H9 (cell line): Measurements from ENCODE around the gene PTPRR. TPM values are rescaled to one million over a fixed set of nuclear protein-coding genes. Genes with fewer than 3 reads are reported as not detected.

ENCODE experiments used
- DNase-seq: peaks from one replicate; pipeline ENCODE4 v3.0.0-alpha.2; 2017
- H2AFZ ChIP-seq: one replicate; pipeline ENCODE4 v1.6.1; 2013; ENCODE audit warnings: mild to moderate bottlenecking, low read length, control low read depth, moderate library complexity
- H2AK5ac ChIP-seq: 2 replicates; pipeline ENCODE4 v1.6.1; 2013; ENCODE audit warnings: low read length, control low read depth, mixed read lengths; ENCODE audit not compliant: insufficient read length
- H2BK120ac ChIP-seq: one replicate; pipeline ENCODE4 v1.6.1; 2013; ENCODE audit warnings: low read depth, mild to moderate bottlenecking, low read length, control low read depth, inconsistent platforms; ENCODE audit not compliant: poor library complexity, severe bottlenecking
- H2BK12ac ChIP-seq: 2 replicates; pipeline ENCODE4 v1.6.1; 2013; ENCODE audit warnings: low read length, control low read depth, mixed read lengths, low read depth; ENCODE audit not compliant: insufficient read length
- H2BK15ac ChIP-seq: 2 replicates; pipeline ENCODE4 v1.6.1; 2013; ENCODE audit warnings: low read depth, low read length, control low read depth
- H2BK20ac ChIP-seq: one replicate; pipeline ENCODE4 v1.6.1; 2013; ENCODE audit warnings: low read depth, mild to moderate bottlenecking, low read length, control low read depth, inconsistent platforms; ENCODE audit not compliant: poor library complexity, severe bottlenecking
- H2BK5ac ChIP-seq: 2 replicates; pipeline ENCODE4 v1.6.1; 2013; ENCODE audit warnings: low read length, control low read depth, mixed read lengths; ENCODE audit not compliant: insufficient read length
- H3K14ac ChIP-seq: 2 replicates; pipeline ENCODE4 v1.6.1; 2013; ENCODE audit warnings: low read length, control low read depth; ENCODE audit not compliant: insufficient read depth
- H3K18ac ChIP-seq: 2 replicates; pipeline ENCODE4 v1.6.1; 2013; ENCODE audit warnings: low read depth, mild to moderate bottlenecking, mixed read lengths, low read length, control low read depth; ENCODE audit not compliant: insufficient read length
- H3K23ac ChIP-seq: 2 replicates; pipeline ENCODE4 v1.6.1; 2013; ENCODE audit warnings: low read length, control low read depth, mixed read lengths, low read depth; ENCODE audit not compliant: insufficient read length
- H3K23me2 ChIP-seq: 2 replicates; pipeline ENCODE4 v1.6.1; 2013; ENCODE audit warnings: low read depth, mild to moderate bottlenecking, mixed read lengths, low read length, control low read depth; ENCODE audit not compliant: insufficient read length, poor library complexity, severe bottlenecking
- H3K27ac ChIP-seq: 2 replicates; pipeline ENCODE4 v1.5.1; 2013; ENCODE audit warnings: low read length, control low read depth, mixed read lengths, low read depth; ENCODE audit not compliant: insufficient read length
- H3K27me3 ChIP-seq: 2 replicates; pipeline ENCODE4 v1.6.1; 2013; ENCODE audit warnings: low read length, control low read depth, inconsistent platforms; ENCODE audit not compliant: insufficient read depth
- H3K4ac ChIP-seq: 2 replicates; pipeline ENCODE4 v1.6.1; 2013; ENCODE audit warnings: low read depth, mild to moderate bottlenecking, control low read depth, inconsistent platforms, low read length, moderate library complexity
- H3K4me1 ChIP-seq: 2 replicates; pipeline ENCODE4 v1.6.1; 2013; ENCODE audit warnings: low read length, control low read depth, inconsistent platforms; ENCODE audit not compliant: insufficient read depth
- H3K4me2 ChIP-seq: 2 replicates; pipeline ENCODE4 v1.6.1; 2013; ENCODE audit warnings: low read length, control low read depth, mixed read lengths; ENCODE audit not compliant: insufficient read length, insufficient read depth
- H3K56ac ChIP-seq: 2 replicates; pipeline ENCODE4 v1.6.1; 2013; ENCODE audit warnings: low read depth, mild to moderate bottlenecking, mixed read lengths, low read length, control low read depth; ENCODE audit not compliant: insufficient read length
- H3K79me1 ChIP-seq: 2 replicates; pipeline ENCODE4 v1.6.1; 2013; ENCODE audit warnings: low read depth, mild to moderate bottlenecking, moderate library complexity, low read length, control low read depth, inconsistent platforms; ENCODE audit not compliant: insufficient read depth, poor library complexity, severe bottlenecking
- H3K79me2 ChIP-seq: 2 replicates; pipeline ENCODE4 v1.6.1; 2013; ENCODE audit warnings: low read length, control low read depth, inconsistent platforms; ENCODE audit not compliant: insufficient read depth
- H3K9ac ChIP-seq: 2 replicates; pipeline ENCODE4 v1.6.1; 2013; ENCODE audit warnings: low read length, control low read depth, mixed read lengths; ENCODE audit not compliant: insufficient read length; ENCODE audit errors: extremely low read depth
- H3K9me3 ChIP-seq: one replicate; pipeline ENCODE4 v1.6.1; 2013; ENCODE audit warnings: low read depth, low read length, inconsistent platforms; ENCODE audit not compliant: control insufficient read depth
- H3T11ph ChIP-seq: one replicate; pipeline ENCODE4 v1.6.1; 2013; ENCODE audit warnings: mild to moderate bottlenecking, low read length, control low read depth, inconsistent platforms
- H4K20me1 ChIP-seq: one replicate; pipeline ENCODE4 v1.6.1; 2013; ENCODE audit not compliant: control insufficient read depth, insufficient read length, insufficient read depth
- H4K5ac ChIP-seq: 2 replicates; pipeline ENCODE4 v1.6.1; 2013; ENCODE audit warnings: low read depth, mild to moderate bottlenecking, mixed read lengths, low read length, control low read depth; ENCODE audit not compliant: insufficient read length
- H4K8ac ChIP-seq: replicated peaks from 2 replicates; pipeline ENCODE4 v1.6.1; 2013; ENCODE audit warnings: low read length, control low read depth, mixed read lengths, low read depth; ENCODE audit not compliant: insufficient read length
- H4K91ac ChIP-seq: 2 replicates; pipeline ENCODE4 v1.6.1; 2013; ENCODE audit warnings: low read depth, mild to moderate bottlenecking, moderate library complexity, mixed read lengths, low read length, control low read depth; ENCODE audit not compliant: insufficient read length
- H3K27ac Mint-ChIP-seq, 3 experiments: 2 replicates in 2 of 3; 3 replicates in 1 of 3; pipeline ENCODE4 v1.8.0; 2020 to 2021; ENCODE audit warnings: mixed read lengths in 3 of 3, mild to moderate bottlenecking in 1 of 3, moderate library complexity in 1 of 3
- H3K27me3 Mint-ChIP-seq: 2 replicates; pipeline ENCODE4 v1.8.0; 2021; ENCODE audit warnings: low read depth, mild to moderate bottlenecking, moderate library complexity, mixed read lengths
- H3K36me3 Mint-ChIP-seq, 3 experiments: 2 replicates in 2 of 3; 3 replicates in 1 of 3; pipeline ENCODE4 v1.8.0; 2020 to 2021; ENCODE audit warnings: low read depth in 3 of 3, mixed read lengths in 3 of 3; ENCODE audit not compliant: insufficient read depth in 1 of 3
- H3K4me1 Mint-ChIP-seq, 2 experiments: 2 replicates each; pipeline ENCODE4 v1.8.0; 2020; ENCODE audit warnings: mixed read lengths in 2 of 2
- H3K4me3 Mint-ChIP-seq, 2 experiments: 2 replicates in 1 of 2; 3 replicates in 1 of 2; pipeline ENCODE4 v1.8.0; 2020 to 2021; ENCODE audit warnings: mild to moderate bottlenecking in 2 of 2, mixed read lengths in 2 of 2, moderate library complexity in 1 of 2
- H3K9me3 Mint-ChIP-seq, 2 experiments: 2 replicates in 1 of 2; 3 replicates in 1 of 2; pipeline ENCODE4 v1.8.0; 2020; ENCODE audit warnings: mild to moderate bottlenecking in 2 of 2, mixed read lengths in 2 of 2, moderate library complexity in 1 of 2
- CTCF ChIP-seq: fragments of 200-600 bp; sonication (generic); conservative IDR thresholded peaks from 3 replicates; pipeline ENCODE4 v1.8.0; 2021; ENCODE audit warnings: antibody characterized with exemption, mild to moderate bottlenecking
- total RNA-seq: library from RNA; stranded (reverse); gene quantifications from 2 replicates; pipeline ENCODE4 v1.2.1, GENCODE V29; 2021

The PTPRR gene
- total RNA-seq, 1 experiment from 2014 or later = 0.22 TPM

- Histone ChIP-seq H2BK20ac (no peak overlapping the region), H2AK5ac (no peak overlapping the region), H3K18ac (no peak overlapping the region), H3K23ac (no peak overlapping the region), H3K9ac (no peak overlapping the region), H2BK15ac (no peak overlapping the region), H3T11ph (no peak overlapping the region), H3K4me2 (no peak overlapping the region), H3K79me2 (no peaks in the 10 kb centered on the region), H3K56ac (no peak overlapping the region), H2BK12ac (no peak overlapping the region), H3K79me1 (no peaks in the 10 kb centered on the region), H4K91ac (no peak overlapping the region), H2BK120ac (no peak overlapping the region), H4K5ac (no peak overlapping the region), H3K4ac (no peak overlapping the region), H3K27me3 (no peaks in the 10 kb centered on the region), H3K14ac (no peak overlapping the region), H4K8ac (no peak overlapping the region), H3K4me1 (no peaks in the 10 kb centered on the region), H3K23me2 (no peaks in the 10 kb centered on the region), H2AFZ (no peak overlapping the region), H2BK5ac (no peak overlapping the region), H3K27ac (no peak overlapping the region), H3K9me3 (no peaks in the 10 kb centered on the region), H4K20me1 (no peaks in the 10 kb centered on the region)
- Mint-ChIP-seq H3K4me3 (no peak overlapping the region), H3K27ac (no peak overlapping the region), H3K27me3 (no peaks in the 10 kb centered on the region), H3K36me3 (no peaks in the 10 kb centered on the region), H3K9me3 (no peaks in the 10 kb centered on the region), H3K4me1 (no peaks in the 10 kb centered on the region)
- DNase-seq = no peak
- no peak for TF ChIP-seq CTCF
These were observed 8.5 kb upstream of the PTPRR start for GRCh38 chr12:70929029-70929428.
